Osteoblast (primary cell): ENCODE data around the gene TRPC4. TPM values are rescaled to one million over a fixed set of nuclear protein-coding genes. Genes with fewer than 3 reads are reported as not detected.

Source experiments
- DNase-seq: peaks from one replicate; pipeline ENCODE4 v3.0.0; 2011; ENCODE audit warnings: low spot score, mixed read lengths; ENCODE audit not compliant: insufficient read length; ENCODE audit errors: missing footprints
- H2AFZ ChIP-seq: 2 replicates; pipeline ENCODE4 v1.6.0; 2011; ENCODE audit warnings: mild to moderate bottlenecking, low read length
- H3K27ac ChIP-seq: 2 replicates; pipeline ENCODE4 v1.5.1; 2011; ENCODE audit warnings: mild to moderate bottlenecking, low read depth, low read length, moderate library complexity
- H3K27me3 ChIP-seq: 2 replicates; pipeline ENCODE4 v1.6.0; 2012; ENCODE audit warnings: mild to moderate bottlenecking, control low read depth, inconsistent platforms, low read length, moderate library complexity; ENCODE audit not compliant: insufficient read depth
- H3K36me3 ChIP-seq: 2 replicates; pipeline ENCODE4 v1.5.1; 2011; ENCODE audit warnings: mild to moderate bottlenecking, low read length, control low read depth, moderate library complexity; ENCODE audit not compliant: insufficient read depth
- H3K4me1 ChIP-seq: 2 replicates; pipeline ENCODE4 v1.5.1; 2011; ENCODE audit warnings: mild to moderate bottlenecking, low read length, control low read depth, moderate library complexity; ENCODE audit not compliant: insufficient read depth
- H3K4me2 ChIP-seq: 2 replicates; pipeline ENCODE4 v1.6.0; 2011; ENCODE audit warnings: mild to moderate bottlenecking, low read length; ENCODE audit not compliant: insufficient read depth
- H3K4me3 ChIP-seq: fragments of 200-600 bp; sonication (generic); 3 replicates; pipeline ENCODE4 v1.5.1; 2012; ENCODE audit warnings: mild to moderate bottlenecking, low read length, inconsistent platforms; ENCODE audit not compliant: insufficient read depth
- H3K79me2 ChIP-seq: 2 replicates; pipeline ENCODE4 v1.6.0; 2012; ENCODE audit warnings: mild to moderate bottlenecking, low read length, control low read depth, inconsistent platforms; ENCODE audit not compliant: insufficient read depth
- H3K9me3 ChIP-seq: 2 replicates; pipeline ENCODE4 v1.5.1; 2011; ENCODE audit warnings: low read depth, low read length, control low read depth
- H4K20me1 ChIP-seq: 2 replicates; pipeline ENCODE4 v1.6.0; 2012; ENCODE audit warnings: mild to moderate bottlenecking, low read length, control low read depth; ENCODE audit not compliant: insufficient read depth
- CTCF ChIP-seq: IDR thresholded peaks from 2 replicates; pipeline ENCODE4 v1.5.1; 2011; ENCODE audit warnings: mild to moderate bottlenecking, low read depth, low read length, moderate library complexity; ENCODE audit errors: extremely low read depth
- total RNA-seq: library from RNA; depleted of rRNA; stranded (reverse); fragments of >200 nt; gene quantifications from 2 replicates; pipeline ENCODE4 v1.2.3, GENCODE V29; 2012

TRPC4 gene
- total RNA-seq, 1 donor = 9.8 TPM

GRCh38 chr13:37736045-37736444 lies 133.5 kb downstream of the TRPC4 start:
- TF ChIP-seq CTCF = no peak
- H3K4me3 ChIP-seq = no peak overlapping the region
- H2AFZ ChIP-seq = no peak overlapping the region
- peak overlapping the region; percentile 10 for H3K4me2 ChIP-seq
- H4K20me1 ChIP-seq = no peaks in the 10 kb centered on the region
- no peaks in the 10 kb centered on the region for H3K36me3 ChIP-seq
- H3K27ac ChIP-seq = no peak overlapping the region
- no peak for DNase-seq
- peaks cover 32% of the 10 kb centered on the region for H3K79me2 ChIP-seq
- no peaks in the 10 kb centered on the region for H3K27me3 ChIP-seq
- H3K4me1 ChIP-seq = peaks cover under 1% of the 10 kb centered on the region
- no peaks in the 10 kb centered on the region for H3K9me3 ChIP-seq

- no peaks in the 10 kb centered on the region for H3K4me1 ChIP-seq
- no peak for DNase-seq
- H3K36me3 ChIP-seq = no peaks in the 10 kb centered on the region
- no peak overlapping the region for H2AFZ ChIP-seq
- no peak overlapping the region for H3K4me3 ChIP-seq
- no peaks in the 10 kb centered on the region for H3K9me3 ChIP-seq
- peaks cover 30% of the 10 kb centered on the region for H3K79me2 ChIP-seq
- TF ChIP-seq CTCF = no peak
- H3K27ac ChIP-seq = no peak overlapping the region
- H3K27me3 ChIP-seq = no peaks in the 10 kb centered on the region
- H3K4me2 ChIP-seq = peak overlapping the region; percentile 16
- no peaks in the 10 kb centered on the region for H4K20me1 ChIP-seq
These were observed 134.3 kb downstream of the TRPC4 start for GRCh38 chr13:37735293-37735692.

GRCh38 chr13:37729876-37730275 lies 139.7 kb downstream of the TRPC4 start:
- Histone ChIP-seq H3K4me3 (no peak overlapping the region), H3K27me3 (no peaks in the 10 kb centered on the region), H3K79me2 (peaks cover 32% of the 10 kb centered on the region), H2AFZ (no peak overlapping the region), H3K36me3 (no peaks in the 10 kb centered on the region), H3K27ac (no peak overlapping the region), H3K9me3 (no peaks in the 10 kb centered on the region), H4K20me1 (no peaks in the 10 kb centered on the region), H3K4me1 (no peaks in the 10 kb centered on the region), H3K4me2 (no peak overlapping the region)
- no peak for TF ChIP-seq CTCF
- no peak for DNase-seq

- no peak for TF ChIP-seq CTCF
- no peak overlapping the region for H2AFZ ChIP-seq
- no peak for DNase-seq
- peaks cover 40% of the 10 kb centered on the region for H3K4me1 ChIP-seq
- peak overlapping the region; percentile 95 for H3K27ac ChIP-seq
- H3K9me3 ChIP-seq = no peaks in the 10 kb centered on the region
- no peaks in the 10 kb centered on the region for H3K36me3 ChIP-seq
- H3K4me2 ChIP-seq = peak overlapping the region; percentile 60
- H4K20me1 ChIP-seq = no peaks in the 10 kb centered on the region
- no peaks in the 10 kb centered on the region for H3K27me3 ChIP-seq
- peaks cover 48% of the 10 kb centered on the region for H3K79me2 ChIP-seq
- H3K4me3 ChIP-seq = peak overlapping the region; percentile 7
These were observed 153.0 kb downstream of the TRPC4 start for GRCh38 chr13:37716420-37717195.
